Measurements from ENCODE around the gene PNMA8B.

The PNMA8B gene

DNA sequence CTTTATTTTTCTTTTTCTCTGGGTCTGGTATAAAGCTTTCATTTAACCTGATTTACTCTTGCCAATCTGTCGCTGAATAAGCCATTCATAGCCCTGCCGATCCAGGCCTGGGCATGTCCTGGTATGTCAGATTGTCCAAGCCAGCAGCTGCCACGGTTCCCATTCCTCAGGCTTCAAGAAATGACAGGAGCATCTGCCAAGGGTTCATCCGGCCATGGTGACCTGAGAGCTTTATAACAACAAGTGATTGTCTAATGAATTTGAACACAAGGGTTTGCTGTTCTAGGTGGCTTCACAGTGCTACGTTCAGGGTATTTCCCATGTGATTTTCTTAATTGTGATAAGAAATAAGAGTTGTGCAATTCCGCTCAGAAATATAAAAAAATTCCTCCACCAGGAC is 44.3 kb downstream of the PNMA8B start:
- no peak for DNase-seq

DNA sequence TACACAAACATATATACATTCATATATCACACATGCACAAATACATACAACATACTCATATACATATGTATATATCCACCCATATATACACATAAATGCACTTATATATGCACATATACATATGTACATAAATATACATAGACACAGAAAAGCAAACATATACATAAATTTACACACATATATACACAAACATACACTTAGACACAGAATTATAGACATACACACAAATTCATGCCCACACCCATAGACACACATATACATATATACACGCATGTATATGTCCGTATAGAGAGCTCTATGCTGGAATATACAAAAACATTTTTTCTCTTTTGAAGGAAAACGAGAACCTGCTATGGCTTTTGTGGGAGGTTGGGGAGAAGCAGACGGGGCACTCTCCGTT is 44.9 kb downstream of the PNMA8B start:
- no peak for DNase-seq

DNA sequence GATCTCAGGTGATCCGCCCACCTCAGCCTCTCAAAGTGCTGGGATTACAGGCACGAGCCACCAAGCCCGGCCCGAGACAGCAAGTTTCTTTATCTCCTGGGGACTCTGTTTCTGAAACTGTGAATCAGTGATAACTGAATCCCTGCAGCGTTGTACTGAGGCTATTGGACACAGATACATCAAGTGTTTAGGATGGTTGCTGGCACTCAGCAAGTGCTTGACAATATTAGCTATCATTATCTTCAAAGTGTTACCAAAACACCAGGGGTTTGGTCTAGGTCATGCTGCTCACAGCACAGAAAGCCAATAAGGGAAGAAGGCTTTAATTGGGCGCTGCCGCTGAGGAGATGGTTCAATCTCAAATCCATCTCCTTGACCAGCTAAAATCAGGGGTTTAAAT is 46.4 kb downstream of the PNMA8B start:
- no peak for DNase-seq

DNA sequence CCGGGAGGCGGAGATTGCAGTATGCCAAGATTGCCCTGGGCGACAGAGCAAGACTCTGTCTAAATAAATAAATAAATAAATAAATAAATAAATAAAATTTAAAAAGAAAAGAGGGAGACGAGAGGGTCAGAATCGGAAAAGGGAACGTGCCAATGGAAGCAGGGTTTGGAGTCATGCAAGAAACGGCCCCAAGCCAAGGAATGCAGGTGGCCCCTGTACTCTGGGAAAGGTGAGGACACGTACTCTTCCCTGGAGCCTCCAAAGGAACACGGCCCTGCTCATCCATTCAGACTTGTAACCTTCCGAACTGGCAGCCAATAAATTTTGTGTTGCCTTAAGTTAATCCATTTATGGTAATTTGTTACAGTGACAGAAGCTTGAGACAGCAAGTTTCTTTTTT is 47.1 kb downstream of the PNMA8B start:
- no peak for DNase-seq

DNA sequence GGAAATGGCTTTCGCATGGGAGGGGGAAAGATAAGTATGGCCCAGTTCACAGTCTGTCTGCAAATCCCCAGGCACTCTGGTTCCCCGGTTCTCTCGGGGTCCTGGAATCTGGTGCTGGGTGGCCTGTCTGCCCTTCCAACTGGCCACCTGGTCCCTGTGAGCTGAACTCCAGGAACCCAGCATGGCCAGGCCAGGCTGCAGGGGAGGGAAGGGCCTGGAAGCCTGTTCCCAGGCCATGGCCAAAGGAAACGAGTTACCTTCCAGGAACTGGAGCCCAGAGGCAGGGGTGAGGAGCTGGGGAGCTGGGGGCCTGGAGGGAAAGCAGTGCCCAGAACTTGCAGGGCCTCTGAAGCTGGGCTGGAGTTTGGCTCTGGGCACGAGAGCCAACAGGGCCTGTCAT is 47.8 kb downstream of the PNMA8B start:
- no peak for DNase-seq

DNA sequence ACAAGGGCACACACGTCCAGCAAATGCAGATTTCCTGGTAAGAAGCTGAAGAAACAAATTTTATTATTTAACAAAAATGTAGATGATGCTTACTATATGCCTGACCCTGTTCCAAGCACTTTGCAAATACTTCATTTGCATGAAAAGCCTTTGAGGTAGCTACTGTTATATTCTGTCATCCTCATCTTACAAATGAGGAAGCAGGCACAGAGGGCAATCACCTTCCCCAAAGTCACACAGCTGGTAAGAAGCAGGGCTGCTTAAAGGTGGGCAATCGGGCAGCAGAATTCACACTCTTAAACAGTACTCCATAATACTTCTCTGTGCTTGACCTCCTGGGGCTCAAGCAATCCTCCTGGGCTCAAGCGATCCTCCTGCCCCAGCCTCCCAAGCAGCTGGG is 48.7 kb downstream of the PNMA8B start:
- DNase-seq = no peak

DNA sequence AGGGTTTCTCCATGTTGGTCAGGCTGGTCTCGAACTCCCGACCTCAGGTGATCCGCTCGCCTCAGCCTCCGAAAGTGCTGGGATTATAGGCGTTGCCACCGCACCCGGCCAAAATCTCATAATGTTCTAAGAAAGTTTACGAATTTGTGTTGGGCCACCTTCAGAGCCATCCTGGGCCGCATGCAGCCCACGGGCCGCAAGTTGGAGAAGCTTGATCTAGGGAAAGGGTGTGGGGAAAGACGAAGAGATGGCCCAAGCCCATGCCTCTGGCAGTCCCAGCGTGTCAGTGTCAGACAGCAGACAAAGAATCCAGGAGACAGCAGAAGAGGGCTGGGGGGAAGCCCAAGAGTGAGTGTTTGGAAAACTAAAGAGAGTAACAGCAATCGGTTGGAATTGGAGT is 49.6 kb downstream of the PNMA8B start:
- DNase-seq = no peak

DNA sequence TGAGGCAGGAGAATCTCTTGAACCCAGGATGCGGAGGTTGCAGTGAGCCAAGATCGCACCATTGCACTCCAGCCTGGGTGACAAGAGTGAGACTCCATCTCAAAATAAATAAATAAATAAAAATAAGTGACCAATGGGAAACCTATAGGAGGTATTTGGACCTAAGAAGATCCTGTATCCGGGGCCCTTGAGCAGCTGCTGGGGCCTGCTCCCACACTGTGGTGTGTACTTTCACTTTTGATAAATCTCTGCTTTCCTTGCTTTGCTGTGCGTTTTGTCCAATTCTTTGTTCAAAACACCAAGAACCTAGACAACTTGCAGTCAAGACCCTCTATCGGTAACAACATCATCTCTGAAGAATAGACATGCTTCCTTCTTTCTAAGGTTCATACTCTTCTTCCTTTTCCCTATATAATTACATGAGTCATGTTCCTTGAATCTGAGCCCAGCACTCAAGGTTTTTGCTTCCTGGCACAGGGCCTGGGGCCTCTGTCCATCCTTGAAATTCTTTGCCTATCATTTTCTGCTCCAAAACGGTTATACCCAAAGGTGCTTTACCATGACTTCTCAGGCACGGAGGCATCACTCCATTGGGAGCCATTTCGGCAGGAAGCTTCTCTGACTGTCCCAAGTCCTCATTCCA is 52.7 kb downstream of the PNMA8B start:
- DNase-seq = no peak

DNA sequence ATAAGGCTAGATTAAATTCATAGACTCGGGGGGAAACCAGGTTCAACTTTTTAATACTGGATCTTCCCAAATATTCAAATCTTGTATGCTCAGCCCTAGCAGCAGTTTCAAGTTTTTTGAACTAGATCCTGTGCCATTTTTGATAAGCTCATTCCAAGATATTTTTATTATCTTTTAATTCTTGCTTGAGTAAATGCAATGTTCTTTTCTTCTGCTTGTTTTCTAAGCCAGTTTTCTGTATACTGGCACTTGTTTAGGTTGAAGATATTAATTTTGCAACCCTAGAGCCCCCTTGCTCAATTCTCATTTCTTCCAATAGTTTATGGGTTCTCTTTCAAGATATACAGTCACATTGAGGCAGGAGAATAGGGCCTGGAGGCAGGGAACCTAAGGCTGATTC is 53.8 kb downstream of the PNMA8B start:
- no peak for DNase-seq

Measured in stimulated activated CD8-positive, alpha-beta memory T cell treated with anti-CD3 and anti-CD28 coated beads, Interleukin-4, amount 100 ng/mL, for 48 hours (primary cell).